HG03108 (cell line): ENCODE data around the gene TRIO.

Source experiments
- ATAC-seq: cut with Tn5 transposase; IDR thresholded peaks from one replicate; pipeline ENCODE4 v1.9.1; 2021; ENCODE audit warnings: moderate library complexity; ENCODE audit not compliant: unreplicated experiment

Gene TRIO

DNA sequence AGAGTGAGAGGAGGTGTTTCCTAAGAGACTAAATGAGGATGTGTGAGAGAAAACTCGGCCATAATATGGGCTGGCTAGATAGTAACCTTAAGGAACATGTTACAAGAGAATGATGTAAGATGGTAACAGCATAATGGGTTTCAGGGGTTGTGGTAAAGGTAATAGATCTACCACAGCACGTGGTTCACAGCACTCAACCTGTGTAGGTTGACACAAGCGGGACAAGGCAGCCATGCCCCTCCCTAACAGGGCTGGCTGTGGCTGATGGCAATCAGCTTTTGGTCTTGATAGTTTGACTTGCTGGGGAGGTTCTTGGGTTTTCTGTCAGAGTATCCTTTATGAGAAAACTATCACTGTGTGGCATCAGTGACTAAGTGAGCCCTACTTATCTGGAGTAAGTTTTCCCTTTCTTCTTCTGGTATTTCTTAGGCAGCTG, 138.6 kb downstream of the TRIO start:
- no peak for ATAC-seq

DNA sequence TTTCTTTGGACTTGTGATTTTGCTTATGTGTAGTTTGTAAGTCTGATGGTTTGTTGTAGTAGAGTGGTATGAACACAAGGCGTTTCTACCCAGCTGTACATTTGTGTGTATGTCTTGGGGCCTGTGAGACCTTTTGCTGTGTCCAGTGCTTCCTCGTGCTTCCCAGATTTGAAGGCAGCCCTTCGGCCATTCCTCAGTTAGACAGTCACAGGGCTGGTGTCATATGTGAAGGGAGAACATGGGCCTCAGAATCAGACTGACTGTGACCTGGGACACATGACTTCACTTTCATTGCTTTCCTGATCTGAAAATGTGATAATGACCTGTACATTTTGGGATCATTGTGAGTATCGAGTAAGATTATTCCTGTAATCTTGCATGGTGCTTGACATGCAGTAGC, 140.0 kb downstream of the TRIO start:
- no peak for ATAC-seq

DNA sequence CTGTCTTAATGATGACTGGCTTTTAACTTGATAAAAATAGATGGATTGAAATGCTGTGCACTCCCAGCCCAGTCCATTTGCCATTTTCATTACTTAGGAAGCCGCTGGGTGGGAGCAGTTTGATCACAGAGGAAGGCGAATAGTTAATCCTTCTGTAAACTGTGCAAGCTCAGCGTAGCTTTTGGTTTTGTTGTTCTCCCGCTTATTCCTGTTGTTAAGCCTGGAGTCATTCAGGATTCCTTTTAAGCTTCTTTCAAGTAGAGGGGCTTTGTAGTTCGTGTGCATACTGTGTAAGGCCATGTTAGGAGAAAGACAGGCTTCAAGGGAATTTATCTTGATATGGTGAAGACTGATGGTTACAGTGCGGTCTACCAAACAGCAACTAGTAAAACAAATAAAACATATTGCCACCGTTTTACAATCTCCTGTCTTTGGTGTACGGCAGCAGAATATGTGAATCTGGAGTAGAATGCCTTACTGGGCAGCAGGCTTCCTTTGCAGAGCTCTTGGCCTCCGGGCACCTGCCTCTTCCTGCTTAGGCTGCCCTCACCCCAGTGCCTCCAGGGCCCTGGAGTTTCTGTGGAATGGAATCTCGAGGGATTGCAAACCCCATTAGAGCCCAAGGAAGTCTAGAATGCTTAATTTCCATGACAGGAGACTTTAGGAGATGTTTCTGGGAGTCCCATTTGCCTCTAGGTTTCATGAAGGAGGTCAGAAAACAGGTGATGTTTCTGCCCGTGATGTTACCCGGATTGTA, 141.4 kb downstream of the TRIO start:
- ATAC-seq: no peak

DNA sequence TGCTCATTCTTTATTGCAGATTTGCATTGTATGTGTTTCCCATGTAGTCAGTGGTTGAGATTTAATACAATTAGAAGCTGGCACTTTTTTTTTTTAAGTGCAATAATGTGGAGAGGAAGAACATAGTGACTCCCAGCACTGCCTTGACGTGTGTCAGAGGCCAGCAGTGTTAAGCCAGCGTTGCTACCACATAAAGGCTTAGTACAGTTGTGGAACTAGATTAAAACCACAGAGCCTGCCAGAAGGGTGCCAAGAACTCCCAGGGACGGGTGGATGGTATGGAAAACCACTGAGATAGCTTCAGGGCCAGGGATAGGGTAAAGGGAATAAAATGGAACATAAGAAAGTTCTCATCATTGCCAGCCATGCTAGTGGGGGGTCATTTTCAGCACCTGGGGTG, 142.9 kb downstream of the TRIO start:
- no peak for ATAC-seq

DNA sequence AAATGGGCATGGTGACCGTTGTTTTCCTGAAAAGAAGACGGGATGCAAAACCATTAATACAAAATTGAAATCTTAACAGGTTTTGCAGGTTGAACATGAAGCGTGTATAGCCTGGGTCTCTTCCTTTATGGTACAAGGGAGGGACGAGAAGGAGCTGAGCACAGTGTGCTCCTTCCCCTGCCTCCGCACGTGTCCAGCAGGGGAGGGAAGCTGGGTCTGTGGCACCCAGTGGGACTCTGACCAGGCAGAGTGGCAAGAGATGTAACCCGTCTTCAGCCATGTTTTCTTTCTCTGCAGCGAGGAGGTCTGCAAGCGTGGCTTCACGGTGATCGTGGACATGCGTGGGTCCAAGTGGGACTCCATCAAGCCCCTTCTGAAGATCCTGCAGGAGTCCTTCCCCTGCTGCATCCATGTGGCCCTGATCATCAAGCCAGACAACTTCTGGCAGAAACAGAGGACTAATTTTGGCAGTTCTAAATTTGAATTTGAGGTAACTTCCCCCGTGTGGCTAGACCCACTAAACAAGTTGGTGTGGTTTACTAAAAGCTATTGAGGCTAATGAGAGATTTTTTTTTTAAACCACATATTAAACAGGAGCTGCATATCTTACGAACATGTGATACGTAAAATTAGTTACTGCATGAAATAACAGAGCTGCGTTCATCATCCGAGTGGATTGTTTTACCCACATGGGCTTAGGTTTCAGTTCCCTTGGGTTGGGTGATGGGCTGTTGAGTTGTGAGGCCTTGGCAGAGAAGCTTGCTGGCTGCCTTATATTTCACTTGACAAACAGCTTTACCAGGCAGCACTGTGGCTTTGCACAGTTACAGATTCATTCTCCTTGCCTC, 143.7 kb downstream of the TRIO start:
- peak; percentile 69 for ATAC-seq

DNA sequence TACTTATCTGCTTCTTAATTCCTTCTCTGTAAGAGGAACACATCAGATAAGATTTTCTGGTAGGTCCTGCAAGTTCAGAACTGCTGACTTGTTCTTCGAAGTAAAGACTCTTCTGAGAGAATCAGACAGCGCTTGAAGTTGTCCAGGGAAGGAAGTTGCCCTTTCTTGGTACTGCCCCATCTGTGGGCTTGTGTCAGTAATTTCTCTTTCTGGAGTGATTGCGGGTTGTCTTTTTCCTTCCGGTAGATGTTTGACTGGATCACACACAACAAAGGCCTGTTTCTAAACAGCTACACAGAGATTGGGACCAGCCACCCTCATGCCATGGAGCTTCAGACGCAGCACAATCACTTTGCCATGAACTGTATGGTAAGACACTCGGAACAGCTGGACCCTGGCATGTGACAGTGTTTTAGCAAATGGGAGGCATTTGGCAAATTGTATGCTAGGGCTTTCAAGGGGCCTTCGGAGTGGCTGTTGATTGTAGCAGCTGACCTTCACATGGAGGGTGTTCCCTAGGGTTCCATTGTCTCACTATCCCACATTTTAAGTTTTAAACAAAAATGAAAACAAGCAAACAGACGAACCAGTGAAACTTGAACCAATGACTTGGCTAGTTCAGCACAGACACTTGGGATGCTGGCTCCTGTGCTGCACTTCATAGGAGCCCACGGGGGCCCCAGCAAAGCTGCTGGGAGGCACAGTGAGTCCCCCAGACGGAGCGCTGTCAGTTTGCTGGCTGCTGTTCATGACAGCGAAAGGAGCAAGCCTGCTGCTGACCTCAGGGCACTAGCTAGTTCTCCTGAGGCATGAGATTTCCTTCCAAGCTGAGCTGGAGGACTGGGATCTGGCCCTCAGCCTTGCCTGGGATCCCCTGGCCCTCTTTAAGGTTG, 149.9 kb downstream of the TRIO start:
- ATAC-seq: no peak

DNA sequence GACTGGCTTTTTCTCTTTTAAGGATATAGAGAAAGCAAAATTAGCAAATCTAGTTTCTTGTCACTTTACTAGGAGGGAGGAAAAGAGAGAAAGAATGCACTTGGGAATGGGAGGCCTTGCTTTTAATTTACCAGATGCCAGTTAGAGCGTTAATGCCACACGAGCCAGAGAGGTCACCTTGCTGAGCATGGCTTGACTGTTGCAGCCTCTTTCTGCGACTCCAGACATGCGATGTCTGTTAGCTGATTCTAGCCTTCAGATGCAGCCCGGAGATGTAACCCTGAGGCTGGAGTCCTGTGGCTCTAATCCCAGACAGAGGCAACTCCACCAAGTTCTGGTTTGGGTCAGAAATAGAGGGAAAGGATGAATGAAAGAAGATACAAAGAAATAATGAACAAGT, 152.5 kb downstream of the TRIO start:
- ATAC-seq: no peak

DNA sequence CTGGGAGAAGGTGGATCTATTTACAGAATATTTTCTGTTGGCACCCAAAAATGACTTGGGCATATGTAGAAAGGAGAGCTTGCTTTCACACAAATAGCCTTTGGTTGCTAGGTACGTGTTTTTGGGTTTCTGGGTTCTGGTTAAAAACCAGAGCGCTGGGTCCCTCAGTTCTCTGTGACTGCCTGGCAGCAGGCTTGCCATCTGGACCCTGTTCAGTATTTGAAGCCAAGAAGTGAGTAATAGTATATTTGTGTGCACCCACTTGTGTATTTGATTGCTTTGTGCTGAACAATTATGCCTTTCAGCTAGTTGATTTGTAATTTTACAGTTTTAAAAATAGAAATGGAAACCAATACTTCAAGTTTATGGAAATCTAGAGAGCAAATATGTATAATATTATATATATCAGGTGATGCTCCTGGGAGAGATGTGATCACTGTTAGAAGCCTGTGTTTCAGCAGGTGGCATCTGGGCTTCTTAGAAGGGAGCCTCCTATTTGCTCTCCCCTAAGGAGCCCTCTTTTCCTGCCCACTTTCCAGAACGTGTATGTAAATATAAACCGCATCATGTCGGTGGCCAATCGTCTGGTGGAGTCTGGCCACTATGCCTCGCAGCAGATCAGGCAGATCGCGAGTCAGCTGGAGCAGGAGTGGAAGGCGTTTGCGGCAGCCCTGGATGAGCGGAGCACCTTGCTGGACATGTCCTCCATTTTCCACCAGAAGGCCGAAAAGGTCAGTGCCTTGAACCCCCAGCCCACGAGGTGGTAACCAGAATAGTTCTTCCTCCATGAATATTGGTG, 153.6 kb downstream of the TRIO start:
- no peak for ATAC-seq

DNA sequence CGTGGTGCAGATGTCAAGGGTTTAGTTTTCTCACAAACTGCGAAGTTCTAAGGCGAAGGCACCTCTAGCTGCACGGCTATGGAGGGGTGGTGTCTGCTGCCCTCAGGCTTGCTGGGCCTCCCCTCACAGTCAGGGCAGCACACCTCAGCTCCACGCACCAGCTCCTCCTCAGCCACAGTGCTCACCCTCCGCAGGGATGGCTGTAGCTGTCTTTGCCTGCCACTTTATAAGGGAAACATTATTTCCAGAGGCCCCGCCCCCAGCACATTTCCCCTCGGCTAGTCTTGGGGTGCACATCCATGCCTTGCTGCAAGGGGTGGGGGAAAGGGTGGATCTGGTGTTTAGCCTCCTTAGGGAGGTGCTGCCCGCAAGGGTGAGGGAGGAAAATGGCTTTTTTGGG, 154.6 kb downstream of the TRIO start:
- no peak for ATAC-seq

DNA sequence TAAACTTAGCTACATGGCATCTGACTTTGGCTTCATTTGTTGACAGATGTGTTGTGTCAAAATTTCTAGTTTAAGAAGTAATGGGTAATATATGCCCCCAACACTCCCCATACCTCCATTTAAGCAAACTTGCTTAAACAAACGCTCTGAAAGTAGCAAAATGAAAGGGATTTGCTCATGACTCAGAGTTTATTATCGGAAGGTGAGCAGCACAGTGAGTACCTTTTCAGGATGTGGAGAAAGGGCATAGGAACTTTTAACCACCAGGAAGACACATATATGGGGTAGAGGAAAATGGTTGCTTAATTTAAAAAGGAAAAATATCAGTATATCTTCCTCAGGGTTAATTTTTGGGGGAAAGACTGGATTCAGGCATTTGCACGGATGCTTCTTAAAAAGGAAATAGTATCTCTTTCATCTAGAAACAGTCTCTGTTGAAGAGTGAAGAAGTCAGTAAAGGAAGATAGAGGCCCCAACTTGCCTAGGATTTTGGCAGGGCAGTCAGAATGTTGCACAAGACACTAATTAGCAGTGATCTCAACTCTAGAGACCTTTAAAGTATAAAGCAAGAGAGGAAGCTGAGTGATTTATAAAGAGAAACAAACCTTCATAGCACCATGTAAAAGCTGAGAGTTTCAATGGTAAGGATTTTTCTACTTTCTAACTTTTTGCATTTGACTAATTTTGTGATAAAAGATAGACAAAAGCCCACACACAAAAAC, 155.1 kb downstream of the TRIO start:
- ATAC-seq: no peak

DNA sequence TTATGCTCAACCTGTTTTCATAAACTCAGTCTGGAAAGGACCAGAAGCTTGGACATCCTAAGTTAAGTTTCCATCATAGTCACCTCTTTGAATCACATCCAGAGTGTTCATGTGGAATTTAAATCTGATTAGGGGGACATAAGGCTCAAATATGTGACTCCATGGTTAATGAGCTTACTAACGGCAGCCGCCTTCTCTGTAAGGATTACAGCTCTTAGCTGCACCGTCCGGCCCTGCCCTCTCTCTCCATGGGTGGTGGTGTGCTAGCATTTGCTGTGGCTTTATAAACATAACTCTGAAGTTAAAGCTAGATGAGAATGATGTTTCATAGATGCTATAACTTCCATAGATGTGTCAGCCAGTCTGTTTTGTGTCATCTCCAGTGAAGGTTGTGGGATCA, 156.5 kb downstream of the TRIO start:
- ATAC-seq: no peak

DNA sequence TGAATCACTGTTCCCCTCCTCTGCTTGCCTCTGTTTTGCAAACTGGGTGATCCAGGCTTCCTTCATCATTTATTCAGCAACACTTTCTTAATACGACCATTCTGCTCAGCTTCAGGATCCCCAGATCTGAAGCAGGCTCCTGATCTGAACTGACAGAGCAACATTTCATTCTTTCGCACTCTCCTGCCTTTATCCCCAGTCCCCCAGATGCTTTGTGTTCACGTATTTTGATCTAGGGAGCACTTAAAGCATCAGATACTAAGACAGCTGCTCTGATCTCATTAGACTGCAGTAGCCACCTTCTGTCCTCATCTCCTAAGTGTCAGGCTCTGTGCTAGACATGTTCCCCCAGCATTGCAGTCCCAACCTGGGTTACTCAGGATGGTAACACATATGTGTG, 158.0 kb downstream of the TRIO start:
- ATAC-seq: no peak

DNA sequence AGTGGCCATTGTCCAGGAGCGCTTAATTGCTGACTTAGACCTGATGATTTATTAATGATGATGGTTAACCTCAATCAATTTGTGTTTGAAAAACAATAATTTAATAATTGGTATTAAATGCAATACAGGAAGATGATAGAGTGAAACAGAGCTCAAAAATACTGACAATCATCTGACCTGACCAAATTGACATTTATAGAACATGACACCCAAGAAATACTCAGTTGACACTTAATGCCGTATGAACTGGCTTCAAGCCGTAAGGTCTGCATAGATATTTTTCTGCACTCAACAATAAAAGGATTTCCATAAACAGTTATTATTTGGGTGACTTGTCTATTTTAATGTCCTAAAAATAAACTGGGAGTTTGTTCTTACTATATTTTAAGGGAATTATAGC, 159.2 kb downstream of the TRIO start:
- ATAC-seq: no peak

DNA sequence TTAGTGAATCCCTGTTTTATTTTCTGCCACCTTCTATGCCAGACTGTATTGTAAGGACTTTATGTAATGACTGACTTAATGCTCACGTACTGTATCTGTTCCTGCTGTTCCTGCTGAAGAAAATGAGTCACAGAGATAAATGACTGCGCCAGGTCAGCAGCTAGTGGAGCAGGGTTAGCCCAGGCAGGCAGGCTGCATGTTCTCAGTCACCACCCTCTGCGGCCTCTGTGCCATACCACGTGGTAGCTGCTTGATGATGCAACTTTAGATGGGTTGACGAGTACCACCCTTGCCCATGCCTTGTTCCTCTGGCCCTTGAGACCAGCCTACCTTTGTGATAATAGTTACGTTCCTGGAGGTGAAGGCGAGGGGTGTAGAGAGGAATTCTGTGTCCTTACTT, 161.9 kb downstream of the TRIO start:
- no peak for ATAC-seq

DNA sequence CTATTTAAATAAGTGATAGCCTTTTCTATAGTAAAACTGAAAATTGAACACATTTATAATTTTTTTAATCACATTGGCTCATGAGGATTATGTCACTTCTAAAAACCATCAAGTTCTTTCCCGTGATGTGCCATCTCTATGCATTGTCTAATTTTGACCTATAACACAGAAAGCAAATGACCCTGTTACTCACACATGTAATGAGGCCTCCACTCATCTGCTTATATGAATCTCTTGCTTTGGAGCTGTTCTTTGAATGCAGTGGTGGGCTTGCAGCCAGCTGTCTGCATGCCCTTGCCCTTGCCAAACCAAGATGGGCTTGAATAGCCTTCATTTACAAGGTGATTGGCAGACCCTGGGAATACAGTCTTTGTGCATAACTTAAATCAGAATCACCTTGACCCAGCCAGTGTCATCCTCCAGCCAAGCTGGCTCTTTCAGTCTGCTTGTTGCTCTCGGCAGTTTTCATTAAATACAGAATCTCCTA, 163.2 kb downstream of the TRIO start:
- no peak for ATAC-seq

DNA sequence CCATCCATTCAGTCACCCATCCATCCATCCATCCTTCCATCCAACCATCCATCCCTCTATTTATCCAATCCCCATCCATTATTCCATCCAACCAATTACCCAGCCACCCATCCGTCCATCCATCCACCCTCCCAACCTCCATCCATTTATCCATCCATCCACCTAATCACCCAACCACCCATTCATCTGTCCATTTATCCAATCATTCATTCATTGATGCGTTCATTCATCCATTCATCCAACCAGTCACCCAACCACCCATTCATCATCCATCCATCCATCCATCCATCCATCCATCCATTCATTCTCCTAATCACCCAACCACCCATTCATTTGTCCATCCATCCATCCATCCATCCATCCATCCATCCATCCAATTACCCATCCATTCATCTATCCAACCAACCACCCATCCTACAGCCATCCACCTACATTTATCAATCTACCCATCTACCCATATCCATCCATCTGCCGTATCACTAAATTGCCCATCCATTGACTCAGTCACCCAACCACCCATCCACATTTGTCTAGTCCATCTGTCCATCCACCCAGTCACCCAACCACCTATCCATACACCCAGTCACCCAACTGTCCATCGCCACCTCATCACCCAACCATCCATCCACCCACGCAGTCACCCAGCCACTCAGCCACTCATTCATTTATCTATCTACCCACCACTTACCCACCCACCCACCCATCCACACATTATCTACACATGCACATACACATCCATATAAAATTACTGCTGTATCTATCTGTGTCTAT, 165.4 kb downstream of the TRIO start:
- ATAC-seq: no peak

DNA sequence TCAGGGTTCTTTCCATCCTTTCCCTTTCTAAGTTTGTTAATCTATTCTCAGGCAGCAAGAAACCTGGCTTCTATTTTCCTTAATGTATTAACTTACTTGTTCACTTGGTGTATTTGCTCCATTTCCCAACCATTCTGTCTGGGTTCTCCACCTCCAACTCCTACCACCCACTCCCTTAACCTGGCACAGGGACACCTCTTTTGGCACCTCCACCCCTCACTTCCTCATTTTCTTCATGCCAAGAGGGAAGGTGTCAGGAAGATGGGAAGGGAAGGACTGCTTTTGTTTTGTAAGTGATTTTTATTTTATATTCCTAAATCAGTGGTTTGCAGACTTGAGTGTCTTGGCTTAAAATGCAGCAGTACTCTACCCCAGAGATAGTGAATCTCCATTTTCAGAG, 166.1 kb downstream of the TRIO start:
- ATAC-seq: no peak

DNA sequence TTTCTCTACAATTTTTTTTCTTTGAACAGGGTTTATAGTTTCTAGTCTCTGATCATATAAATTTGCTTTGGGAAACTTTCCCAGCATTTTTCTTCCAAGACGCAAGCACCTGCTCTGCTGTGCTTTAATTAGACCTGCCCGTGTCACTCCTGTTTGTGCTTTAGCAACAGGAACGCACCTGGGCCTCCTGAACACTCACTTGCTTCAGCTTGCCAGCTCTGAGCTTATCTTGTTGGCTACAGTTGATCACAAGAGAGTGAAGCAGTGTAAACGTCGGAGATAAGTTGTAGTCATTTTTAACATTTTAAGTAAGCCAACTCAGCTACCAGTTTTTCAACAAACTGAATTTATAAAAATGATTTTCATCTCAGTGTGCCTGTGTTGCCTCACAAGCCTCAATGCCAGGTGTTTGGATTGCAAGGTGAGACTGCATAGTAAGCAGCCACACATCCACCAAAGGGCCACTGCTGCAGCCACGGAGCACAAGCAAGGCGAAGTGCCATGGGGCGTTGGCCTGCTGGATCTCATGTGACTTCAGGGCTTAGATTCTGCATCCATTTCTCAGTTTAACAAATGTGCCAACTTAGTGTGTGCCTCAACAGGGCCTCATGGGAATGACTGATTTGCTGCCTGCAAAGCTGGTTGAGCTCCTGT, 166.9 kb downstream of the TRIO start:
- ATAC-seq: no peak
